CD4-positive, alpha-beta T cell treated with Interleukin-15 for 1 hour (primary cell): ENCODE measurements around the gene ZFR.
"Not testable (repeated sequence)": the region's sequence is repeated elsewhere in the genome, so short reads cannot be mapped to it uniquely, and the experiment has no call there.

Experiments
- DNase-seq: peaks from one replicate; pipeline ENCODE4 v3.0.0-alpha.2; 2020

ZFR gene

DNA sequence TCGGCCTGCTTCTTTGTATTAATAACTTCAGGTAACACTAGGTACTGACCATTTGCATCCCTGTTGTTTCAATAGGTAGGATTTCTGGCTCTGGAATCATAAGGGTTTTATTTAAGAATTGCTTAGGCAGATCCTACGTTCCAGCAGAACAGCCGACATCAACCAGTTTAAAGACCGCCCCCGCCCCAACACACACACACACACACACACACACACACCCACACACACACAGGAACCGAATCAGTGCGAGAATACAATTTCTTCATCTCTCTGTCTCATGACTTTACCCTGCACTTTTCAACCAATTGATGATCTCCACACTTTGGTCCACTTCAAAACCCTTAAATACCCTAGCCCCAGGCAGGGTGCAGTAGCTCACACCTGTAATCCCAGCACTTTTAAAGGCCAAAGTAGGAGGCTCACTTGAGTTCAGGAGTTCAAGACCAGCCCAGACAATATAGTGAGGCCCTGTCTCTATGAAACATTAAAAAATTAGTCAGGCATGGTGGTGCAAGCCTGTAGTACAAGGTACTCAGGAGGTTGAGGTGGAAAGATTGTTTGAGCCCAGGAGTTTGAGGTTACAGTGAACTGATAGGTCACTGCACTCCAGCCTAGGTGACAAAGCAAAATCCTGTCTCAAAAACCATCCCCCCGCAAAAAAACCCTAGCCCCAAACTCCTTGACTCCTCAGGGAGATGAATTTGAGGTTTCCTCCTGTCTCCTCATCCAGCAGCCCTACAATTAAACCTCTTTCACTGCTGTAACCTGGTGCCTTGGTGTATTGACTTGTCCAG, 129.1 kb downstream of the ZFR start:
- no peak for DNase-seq

DNA sequence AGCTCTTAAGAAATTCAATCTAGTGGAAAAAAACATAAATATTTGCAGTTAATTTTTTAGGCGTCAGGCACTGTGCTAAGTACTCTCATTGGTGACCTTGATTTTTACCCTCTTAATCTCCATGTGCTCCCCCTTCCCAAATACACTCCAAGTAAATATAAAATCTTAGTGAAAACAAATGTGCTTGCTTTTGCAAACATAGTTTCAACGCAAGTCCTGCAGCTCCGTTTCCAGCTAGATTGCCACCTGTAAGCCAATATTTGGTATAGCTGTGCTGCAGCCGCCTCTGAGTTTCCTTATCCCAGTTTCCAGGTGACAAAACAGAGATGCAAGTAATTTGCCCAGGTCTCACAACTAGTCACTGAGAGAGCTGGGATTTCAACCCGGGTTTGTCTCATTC, 129.9 kb downstream of the ZFR start:
- DNase-seq: no peak

DNA sequence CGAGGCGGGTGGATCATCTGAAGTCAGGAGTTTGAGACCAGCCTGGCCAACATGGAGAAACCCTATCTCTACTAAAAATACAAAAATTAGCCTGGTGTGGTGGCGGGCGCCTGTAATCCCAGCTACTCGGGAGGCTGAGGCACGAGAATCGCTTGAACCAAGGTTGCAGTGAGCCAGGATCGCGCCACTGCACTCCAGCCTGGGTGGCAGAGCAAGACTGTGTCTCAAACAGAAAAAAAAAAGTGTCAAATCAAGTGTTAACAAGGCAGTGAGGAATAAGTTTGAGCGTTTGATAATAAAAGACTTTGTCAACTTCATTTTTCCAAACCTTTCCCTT, 130.4 kb downstream of the ZFR start:
- DNase-seq: not testable (repeated sequence)

DNA sequence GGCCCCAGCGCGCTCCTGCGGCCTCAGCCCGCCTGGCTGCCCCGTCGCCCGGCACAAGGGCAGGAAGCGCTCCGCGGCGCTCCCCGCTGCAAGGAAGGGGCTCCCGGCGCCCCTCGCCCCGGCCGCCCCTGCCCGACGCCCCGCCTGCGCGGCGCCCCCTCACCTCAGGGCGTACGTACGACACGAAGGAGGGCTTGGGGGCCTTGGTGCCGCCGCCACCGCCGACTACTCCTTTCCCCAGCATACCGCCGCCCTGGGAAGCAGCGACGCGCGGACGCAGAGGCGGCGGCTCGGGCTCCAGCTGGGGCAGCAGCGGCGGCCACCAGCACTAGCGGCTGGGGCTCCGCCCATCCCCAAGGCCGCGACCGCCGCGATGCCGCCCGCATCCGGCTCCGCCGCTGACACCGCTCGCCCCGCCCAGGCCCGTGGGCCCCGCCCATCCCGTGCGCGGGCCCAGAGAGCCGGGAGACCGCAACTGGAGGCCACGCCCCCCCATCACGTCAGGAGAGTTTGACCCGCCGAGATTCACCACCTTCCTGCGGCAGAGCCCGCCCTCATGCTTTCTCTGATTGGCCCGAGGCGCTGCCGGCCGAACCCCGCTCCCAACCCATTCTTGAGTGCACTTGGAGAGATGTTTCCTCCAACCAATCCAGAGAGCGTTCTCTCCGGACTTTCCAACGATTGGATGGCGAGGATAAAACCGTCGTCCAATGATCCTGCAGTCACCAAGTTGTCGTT, 131.8 kb downstream of the ZFR start, which contains the start of gene MTMR12:
TSS of gene MTMR12 (minus strand) at position 345 of the 738 bp plus-strand sequence. CDS start at position 244, 101 bp downstream.
- peak; percentile 100 for DNase-seq

DNA sequence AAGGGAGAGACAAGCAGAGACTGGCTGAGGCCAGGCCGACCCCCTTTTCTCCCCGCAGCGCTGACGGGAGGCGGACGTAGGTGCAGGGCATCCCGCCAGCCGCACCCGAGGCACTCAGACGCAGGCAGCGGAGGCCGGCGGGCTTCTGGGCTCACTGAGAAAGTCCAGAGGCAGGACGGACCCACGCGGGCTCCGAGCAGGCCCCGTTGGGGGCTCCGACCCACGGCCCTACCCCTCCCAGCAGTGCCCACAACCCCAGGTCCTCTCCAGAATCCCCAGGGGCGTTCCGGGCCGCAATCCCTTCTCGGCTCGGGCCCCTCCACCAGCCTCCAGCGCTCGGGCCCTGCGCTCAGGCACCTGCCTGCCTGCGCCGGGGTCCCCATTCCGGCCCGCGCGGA, 132.3 kb downstream of the ZFR start:
- peak; percentile 38 for DNase-seq

DNA sequence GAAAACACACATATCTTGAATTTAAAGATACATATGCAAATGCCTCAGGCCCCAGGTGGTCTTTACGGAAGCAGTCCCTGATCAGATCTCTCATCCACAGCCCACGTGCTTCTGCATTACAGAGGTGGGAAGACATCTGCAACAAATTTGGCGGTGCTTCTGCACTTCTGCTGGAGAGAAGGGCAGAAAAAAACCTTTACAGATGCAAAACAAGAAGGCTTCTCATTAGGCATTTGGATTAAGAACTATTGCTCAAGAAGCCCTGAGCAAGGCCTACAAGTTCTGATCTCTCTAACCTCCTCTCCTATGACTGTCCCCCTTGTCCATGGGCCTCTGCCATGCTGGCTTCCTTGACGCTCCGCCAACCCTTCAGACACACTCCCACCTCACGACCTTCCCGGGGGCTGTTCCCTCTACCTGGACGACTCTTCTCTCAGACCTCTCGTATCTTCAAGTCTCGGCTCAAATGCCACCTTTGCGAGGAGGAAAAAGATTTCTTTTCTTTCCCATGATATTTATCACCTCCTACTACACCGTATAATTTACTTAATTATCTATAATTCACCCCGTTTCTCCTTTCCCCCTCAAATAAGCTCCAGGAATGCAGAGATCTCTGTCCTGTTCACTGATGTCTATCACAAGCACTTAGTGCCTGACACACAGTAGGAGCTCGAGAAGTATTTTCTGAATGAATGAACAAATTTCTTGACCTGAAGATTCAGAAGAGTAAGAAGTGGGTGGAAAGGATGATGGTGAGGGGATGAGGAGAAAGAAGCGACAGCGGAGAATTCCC, 132.9 kb downstream of the ZFR start:
- no peak for DNase-seq

DNA sequence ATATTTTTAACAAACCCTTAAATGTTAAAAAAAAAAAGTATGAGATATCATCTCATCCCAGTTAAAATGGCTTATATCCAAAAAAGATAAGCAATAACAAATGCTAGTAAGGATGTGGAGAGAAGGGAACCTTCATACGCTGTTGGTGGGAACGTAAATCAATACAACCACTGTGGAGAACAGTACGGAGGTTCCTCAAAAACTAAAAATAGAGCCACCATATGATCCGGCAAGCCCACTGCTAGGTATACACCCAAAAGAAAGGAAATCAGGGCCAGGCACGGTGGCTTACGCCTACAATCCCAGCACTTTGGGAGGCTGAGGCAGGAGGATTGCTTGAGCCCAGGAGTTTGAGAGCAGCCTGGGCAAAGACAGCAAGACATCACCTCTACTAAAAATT, 134.8 kb downstream of the ZFR start:
- DNase-seq: no peak

DNA sequence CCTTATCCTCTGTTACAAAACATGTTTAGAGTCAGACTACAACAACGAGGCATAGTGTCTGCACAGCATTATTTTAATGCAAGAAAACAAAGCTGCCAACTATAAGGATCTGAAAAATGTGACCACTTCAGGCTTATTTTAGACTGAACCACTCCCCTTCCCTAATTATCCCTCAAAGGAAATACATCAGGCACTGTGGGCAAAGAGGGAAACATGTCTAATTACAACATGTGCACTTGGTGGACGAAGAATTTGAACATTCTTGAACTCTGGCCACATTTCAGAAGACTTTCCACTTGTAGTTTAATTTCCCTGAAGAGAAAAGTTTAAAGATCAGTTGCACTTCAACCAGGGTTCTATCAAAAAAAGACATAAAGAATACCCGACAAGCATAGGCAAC, 135.6 kb downstream of the ZFR start:
- DNase-seq: no peak

DNA sequence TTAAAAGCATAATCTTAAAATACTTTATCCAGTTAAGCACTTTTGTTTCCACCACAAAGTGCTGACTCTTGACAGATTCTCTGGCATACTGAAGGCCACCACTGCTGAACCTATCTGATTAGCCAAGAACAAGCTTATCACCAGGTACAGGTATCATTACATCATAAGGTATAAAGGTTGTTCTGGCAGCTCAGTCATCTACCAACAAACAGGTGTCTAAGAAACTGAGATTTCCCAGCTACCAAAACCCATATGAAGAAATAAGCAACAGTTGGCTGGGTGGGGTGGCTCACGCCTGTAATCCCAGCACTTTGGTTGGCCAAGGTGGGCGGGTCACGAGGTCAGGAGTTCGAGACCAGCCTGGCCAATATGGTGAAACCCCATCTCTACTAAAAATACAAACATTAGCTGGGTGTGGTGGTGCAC, 136.8 kb downstream of the ZFR start:
- DNase-seq: no peak

DNA sequence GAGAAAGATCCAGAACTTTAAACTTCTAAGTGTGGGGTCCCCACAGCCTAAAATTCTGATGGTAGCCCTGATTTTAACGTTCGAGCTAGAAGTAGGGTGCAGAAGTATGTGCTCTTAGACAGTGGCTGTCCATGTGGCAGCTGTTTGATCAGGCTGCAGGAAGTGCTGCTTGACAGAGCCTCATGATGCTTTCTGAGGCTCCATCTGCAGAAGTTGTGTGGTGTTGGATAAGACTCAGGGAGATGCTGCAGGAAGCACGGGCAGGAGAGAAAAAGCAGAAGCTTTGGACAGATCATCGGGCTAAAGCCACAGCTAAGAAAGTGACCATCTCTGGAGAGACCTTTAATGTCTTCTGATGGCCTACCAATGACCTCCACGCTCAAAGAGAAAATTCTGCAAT, 139.9 kb downstream of the ZFR start:
- DNase-seq: no peak
